IMR-90 (cell line): ENCODE measurements around the gene RFPL3.

ENCODE experiments used
- CEBPB ChIP-seq: IDR thresholded peaks from 2 replicates; pipeline ENCODE4 v1.6.1; 2012; ENCODE audit warnings: low read depth, low read length, improper control_type of control experiment
- CTCF ChIP-seq: conservative IDR thresholded peaks from 2 replicates; pipeline ENCODE4 v1.5.1; 2012; ENCODE audit warnings: mild to moderate bottlenecking, low read depth, low read length, improper control_type of control experiment
- ELK1 ChIP-seq: fragments of 150-350 bp; IDR thresholded peaks from 2 replicates; pipeline ENCODE4 v1.6.1; 2016; ENCODE audit warnings: low read depth, mild to moderate bottlenecking, low read length, moderate library complexity, borderline replicate concordance
- FOS ChIP-seq: fragments of 150-350 bp; IDR thresholded peaks from 2 replicates; pipeline ENCODE4 v1.6.1; 2016; ENCODE audit warnings: low read depth, low read length
- MAFK ChIP-seq: IDR thresholded peaks from 2 replicates; pipeline ENCODE4 v1.6.1; 2012; ENCODE audit warnings: low read depth, low read length, improper control_type of control experiment
- MAZ ChIP-seq: IDR thresholded peaks from 2 replicates; pipeline ENCODE4 v1.6.1; 2012; ENCODE audit warnings: low read depth, mild to moderate bottlenecking, low read length, improper control_type of control experiment, moderate library complexity, borderline replicate concordance
- NFE2L2 ChIP-seq: fragments of 150-350 bp; IDR thresholded peaks from 2 replicates; pipeline ENCODE4 v1.6.1; 2016; ENCODE audit warnings: low read depth, mild to moderate bottlenecking, low read length
- POLR2A ChIP-seq: IDR thresholded peaks from 2 replicates; pipeline ENCODE4 v1.6.1; 2012; ENCODE audit warnings: mild to moderate bottlenecking, low read depth, low read length
- RAD21 ChIP-seq: IDR thresholded peaks from 2 replicates; pipeline ENCODE4 v1.6.1; 2012; ENCODE audit warnings: low read length, improper control_type of control experiment
- RCOR1 ChIP-seq: IDR thresholded peaks from 2 replicates; pipeline ENCODE4 v1.6.1; 2012; ENCODE audit warnings: mild to moderate bottlenecking, low read length, improper control_type of control experiment; ENCODE audit not compliant: insufficient replicate concordance
- USF2 ChIP-seq: fragments of 150-350 bp; IDR thresholded peaks from 2 replicates; pipeline ENCODE4 v1.6.1; 2017; ENCODE audit warnings: mild to moderate bottlenecking, antibody characterized with exemption, low read length, low read depth

- no peak for TF ChIP-seq CTCF
- TF ChIP-seq MAFK = no peak
- TF ChIP-seq RCOR1 = no peak
- TF ChIP-seq POLR2A = no peak
- no peak for TF ChIP-seq USF2
- TF ChIP-seq FOS = no peak
- no peak for TF ChIP-seq ELK1
- TF ChIP-seq MAZ = no peak
- no peak for TF ChIP-seq CEBPB
- TF ChIP-seq RAD21 = no peak
- TF ChIP-seq NFE2L2 = no peak
Measured at GRCh38 chr22:32385681-32386080, 28.0 kb downstream of the RFPL3 start.
